Measurements from ENCODE around the gene H2BK1. TPM values are rescaled to one million over a fixed set of nuclear protein-coding genes. Genes with fewer than 3 reads are reported as not detected.

H2BK1 gene
- total RNA-seq, 1 donor: not detected

DNA sequence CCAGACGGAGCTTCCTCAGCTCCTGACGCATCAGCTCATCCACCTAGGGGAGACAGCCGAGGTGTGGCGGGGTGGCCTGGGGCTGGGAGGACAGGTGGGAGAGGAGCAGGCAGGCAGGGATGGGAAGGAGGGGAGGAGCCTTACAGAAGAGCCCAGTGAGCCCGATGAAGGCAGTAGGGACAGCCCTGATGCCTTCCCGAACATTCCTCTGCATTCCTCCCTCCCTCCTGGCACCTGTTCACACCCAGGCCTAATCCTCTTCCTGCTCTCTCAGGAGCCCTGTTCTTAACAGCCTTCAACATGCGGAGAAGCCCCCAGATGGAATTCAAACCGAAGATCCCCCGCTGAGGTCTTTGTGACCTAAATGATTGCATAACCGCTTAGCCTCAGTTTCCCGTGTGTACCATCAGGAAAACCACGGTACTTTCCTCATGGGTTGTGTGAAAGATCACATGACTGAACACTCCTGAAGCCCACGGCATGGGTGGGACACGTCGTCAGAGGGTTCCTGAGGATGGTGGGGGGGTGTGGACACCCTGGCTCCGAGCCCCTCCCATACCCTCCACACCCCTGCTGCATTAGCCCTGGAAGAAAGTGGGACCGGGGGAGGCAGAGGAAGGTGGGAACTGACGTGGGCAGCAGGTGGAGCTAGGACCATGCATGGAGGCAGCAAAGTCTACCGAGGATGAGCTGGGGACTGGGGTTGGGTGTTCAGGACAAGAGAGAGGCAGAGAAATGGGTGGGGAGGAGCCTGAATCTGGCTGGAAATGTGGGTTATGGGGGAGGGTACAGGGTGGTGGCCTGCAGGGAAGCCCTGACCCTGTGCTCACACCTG is 14.5 kb downstream of the H2BK1 start:
- DNase-seq (ENCODE audit: low read depth): no peak
- TF ChIP-seq, protein P1, sequence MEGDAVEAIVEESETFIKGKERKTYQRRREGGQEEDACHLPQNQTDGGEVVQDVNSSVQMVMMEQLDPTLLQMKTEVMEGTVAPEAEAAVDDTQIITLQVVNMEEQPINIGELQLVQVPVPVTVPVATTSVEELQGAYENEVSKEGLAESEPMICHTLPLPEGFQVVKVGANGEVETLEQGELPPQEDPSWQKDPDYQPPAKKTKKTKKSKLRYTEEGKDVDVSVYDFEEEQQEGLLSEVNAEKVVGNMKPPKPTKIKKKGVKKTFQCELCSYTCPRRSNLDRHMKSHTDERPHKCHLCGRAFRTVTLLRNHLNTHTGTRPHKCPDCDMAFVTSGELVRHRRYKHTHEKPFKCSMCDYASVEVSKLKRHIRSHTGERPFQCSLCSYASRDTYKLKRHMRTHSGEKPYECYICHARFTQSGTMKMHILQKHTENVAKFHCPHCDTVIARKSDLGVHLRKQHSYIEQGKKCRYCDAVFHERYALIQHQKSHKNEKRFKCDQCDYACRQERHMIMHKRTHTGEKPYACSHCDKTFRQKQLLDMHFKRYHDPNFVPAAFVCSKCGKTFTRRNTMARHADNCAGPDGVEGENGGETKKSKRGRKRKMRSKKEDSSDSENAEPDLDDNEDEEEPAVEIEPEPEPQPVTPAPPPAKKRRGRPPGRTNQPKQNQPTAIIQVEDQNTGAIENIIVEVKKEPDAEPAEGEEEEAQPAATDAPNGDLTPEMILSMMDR (IDR thresholded peaks at IDR 0.05; ENCODE audit: insufficient read depth, low read depth, low read length): no peak
- no peak overlapping the region for H3K4me3 ChIP-seq (ENCODE audit: low read depth, low read length)

DNA sequence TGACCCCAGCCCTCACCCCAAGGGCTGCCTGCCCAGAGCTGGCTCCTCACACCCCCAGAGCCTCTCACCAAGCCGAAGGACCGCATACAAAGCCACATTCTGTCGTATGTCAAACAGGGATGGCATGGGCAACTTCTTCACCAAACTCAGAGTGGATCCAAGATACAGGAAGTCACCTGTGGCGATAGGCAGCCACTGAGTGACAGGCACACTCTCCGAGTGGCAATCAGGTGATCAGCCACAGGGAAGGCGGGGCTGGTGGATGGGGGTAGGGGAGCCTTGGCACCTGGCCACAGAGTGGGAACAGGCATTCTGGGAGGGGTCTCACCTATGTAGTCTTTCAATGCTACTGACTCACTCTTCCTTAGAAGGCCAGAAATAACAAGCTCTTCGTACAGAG is 16.1 kb downstream of the H2BK1 start:
- H3K4me3 ChIP-seq (ENCODE audit: low read depth, low read length): no peak overlapping the region
- no peak for DNase-seq (ENCODE audit: low read depth)
- TF ChIP-seq, protein P1 (IDR thresholded peaks at IDR 0.05; ENCODE audit: insufficient read depth, low read depth, low read length): no peak

DNA sequence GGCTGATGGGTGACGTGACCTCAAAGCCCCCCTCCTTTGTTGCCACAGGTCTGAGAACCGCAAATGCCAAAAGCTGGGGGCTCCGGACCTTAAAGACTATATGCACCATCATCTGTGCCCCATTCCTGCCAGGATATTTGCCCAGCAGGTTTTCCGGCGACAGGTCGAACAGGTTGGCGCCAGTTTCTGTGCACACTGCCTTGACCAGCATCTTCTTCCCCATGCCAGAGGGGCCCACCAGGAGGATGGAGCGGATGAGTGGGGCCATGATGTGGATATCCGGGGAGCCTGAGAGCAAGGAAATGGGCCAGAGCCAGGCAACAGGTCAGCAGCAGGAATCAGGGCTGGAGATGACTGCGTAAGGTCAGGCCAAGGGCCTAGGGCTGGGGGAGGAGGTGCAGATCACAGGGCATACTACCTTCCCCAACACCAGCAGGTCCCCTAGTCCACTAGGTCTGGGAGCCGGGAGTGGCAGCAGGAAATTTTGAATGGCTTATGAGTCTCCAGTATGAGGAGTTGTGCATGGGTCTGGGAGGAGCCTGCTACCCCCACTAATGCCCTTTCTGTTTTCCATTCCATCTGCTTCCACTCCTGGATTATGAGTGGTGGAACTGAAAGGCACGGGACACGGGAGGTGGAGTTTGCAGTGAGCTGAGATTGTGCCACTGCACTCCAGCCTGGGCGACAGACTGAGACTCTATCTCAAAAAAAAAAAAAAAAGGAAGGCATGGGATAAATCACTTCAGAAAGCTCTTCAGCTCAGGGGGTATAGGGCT is 16.9 kb downstream of the H2BK1 start:
- no peak for DNase-seq (ENCODE audit: low read depth)

GRCh38 chr7:151192002-151192539 is 18.2 kb downstream of the H2BK1 start:
- no peak for DNase-seq (ENCODE audit: low read depth)
- TF ChIP-seq, protein P1 (IDR thresholded peaks at IDR 0.05; ENCODE audit: insufficient read depth, low read depth, low read length): no peak
- no peak overlapping the region for H3K4me3 ChIP-seq (ENCODE audit: low read depth, low read length)

More for the DNA sequence above, 16.9 kb downstream of the H2BK1 start:
- H3K4me3 ChIP-seq (ENCODE audit: low read depth, low read length): no peak overlapping the region
- TF ChIP-seq, protein P1 (IDR thresholded peaks at IDR 0.05; ENCODE audit: insufficient read depth, low read depth, low read length): no peak

GRCh38 chr7:151191544-151191943 is 18.7 kb downstream of the H2BK1 start:
- H3K4me3 ChIP-seq (ENCODE audit: low read depth, low read length): no peak overlapping the region
- DNase-seq (ENCODE audit: low read depth): no peak
- TF ChIP-seq, protein P1 (IDR thresholded peaks at IDR 0.05; ENCODE audit: insufficient read depth, low read depth, low read length): no peak

DNA sequence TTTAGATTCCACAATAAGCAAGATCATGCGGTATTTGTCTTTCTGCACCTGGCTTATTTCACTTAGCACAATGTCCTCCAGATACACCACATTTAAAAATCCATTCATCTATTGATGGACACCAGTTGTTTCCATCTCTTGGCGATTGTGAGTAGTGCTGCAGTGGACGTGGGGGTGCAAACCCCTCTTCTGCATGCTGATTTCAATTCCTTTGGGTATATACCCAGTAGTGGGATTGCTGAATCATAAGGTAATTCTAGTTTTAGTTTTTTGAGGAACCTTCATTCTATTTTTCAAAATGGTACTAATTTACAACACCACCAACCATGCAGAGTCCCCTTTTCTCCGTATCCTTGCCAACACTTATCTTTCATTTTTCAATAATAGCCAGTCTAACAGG is 21.2 kb downstream of the H2BK1 start:
- no peak overlapping the region for H3K4me3 ChIP-seq (ENCODE audit: low read depth, low read length)
- DNase-seq (ENCODE audit: low read depth): no peak
- TF ChIP-seq, protein P1 (IDR thresholded peaks at IDR 0.05; ENCODE audit: insufficient read depth, low read depth, low read length): no peak
